ENCODE measurements around the gene AGTRAP.

GRCh38 chr1:11704194-11704529 lies 31.8 kb upstream of the AGTRAP start:
- TF ChIP-seq, protein P1, sequence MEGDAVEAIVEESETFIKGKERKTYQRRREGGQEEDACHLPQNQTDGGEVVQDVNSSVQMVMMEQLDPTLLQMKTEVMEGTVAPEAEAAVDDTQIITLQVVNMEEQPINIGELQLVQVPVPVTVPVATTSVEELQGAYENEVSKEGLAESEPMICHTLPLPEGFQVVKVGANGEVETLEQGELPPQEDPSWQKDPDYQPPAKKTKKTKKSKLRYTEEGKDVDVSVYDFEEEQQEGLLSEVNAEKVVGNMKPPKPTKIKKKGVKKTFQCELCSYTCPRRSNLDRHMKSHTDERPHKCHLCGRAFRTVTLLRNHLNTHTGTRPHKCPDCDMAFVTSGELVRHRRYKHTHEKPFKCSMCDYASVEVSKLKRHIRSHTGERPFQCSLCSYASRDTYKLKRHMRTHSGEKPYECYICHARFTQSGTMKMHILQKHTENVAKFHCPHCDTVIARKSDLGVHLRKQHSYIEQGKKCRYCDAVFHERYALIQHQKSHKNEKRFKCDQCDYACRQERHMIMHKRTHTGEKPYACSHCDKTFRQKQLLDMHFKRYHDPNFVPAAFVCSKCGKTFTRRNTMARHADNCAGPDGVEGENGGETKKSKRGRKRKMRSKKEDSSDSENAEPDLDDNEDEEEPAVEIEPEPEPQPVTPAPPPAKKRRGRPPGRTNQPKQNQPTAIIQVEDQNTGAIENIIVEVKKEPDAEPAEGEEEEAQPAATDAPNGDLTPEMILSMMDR (IDR thresholded peaks at IDR 0.05; ENCODE audit: borderline replicate concordance, extremely low read depth, low read length, poor library complexity, severe bottlenecking) = no peak
- TF ChIP-seq EZH2 (IDR thresholded peaks at IDR 0.05; ENCODE audit: borderline replicate concordance, low read depth, low read length, severe bottlenecking) = no peak

Measured in DND-41 (cell line).